Right lobe of liver (tissue), 4 donors: ENCODE data around the gene PTTG1.

Experiments used
- POLR2A ChIP-seq: fragments of 450-650 bp; IDR thresholded peaks from one replicate; pipeline ENCODE4 v1.6.1; 2017; ENCODE audit warnings: antibody characterized with exemption, mild to moderate bottlenecking
- TF ChIP-seq, protein P1 (sequence below), 4 donors: fragments of 200-600 bp in 3 of 4; fragments of 450-650 bp in 1 of 4; IDR thresholded peaks; one replicate each; pipeline versions ENCODE4 v1.5.1 to v1.8.0; 2016 to 2022; ENCODE audit warnings: antibody characterized with exemption in 4 of 4, mild to moderate bottlenecking in 2 of 4
- donor health status: DM: no; HTN: no; CAD: no.
- donor health status: DM: no; HTN: no; CAD: no.
- donor health status: DM: no; HTN: yes; CAD: no.

DNA sequence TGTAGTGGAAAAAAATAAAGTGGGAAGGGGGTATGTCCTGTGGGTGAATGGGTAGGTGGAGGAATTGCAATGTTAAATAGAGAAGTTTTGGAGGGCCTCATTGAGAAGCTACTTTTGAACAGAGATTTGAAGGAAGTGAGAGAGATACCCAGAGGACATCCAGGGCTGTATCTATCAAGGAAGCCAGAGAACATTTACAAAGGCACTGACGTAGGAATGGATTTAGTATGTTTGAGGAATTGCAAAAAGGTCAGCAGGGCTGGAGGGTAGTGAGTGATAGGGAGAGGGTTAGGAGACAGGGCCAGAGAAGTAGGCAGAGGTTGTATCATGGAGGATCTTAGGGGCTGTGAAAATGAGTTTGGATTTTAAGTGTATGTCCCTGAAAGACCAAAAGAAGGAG, 13.9 kb downstream of the PTTG1 start:
- TF ChIP-seq, protein P1, sequence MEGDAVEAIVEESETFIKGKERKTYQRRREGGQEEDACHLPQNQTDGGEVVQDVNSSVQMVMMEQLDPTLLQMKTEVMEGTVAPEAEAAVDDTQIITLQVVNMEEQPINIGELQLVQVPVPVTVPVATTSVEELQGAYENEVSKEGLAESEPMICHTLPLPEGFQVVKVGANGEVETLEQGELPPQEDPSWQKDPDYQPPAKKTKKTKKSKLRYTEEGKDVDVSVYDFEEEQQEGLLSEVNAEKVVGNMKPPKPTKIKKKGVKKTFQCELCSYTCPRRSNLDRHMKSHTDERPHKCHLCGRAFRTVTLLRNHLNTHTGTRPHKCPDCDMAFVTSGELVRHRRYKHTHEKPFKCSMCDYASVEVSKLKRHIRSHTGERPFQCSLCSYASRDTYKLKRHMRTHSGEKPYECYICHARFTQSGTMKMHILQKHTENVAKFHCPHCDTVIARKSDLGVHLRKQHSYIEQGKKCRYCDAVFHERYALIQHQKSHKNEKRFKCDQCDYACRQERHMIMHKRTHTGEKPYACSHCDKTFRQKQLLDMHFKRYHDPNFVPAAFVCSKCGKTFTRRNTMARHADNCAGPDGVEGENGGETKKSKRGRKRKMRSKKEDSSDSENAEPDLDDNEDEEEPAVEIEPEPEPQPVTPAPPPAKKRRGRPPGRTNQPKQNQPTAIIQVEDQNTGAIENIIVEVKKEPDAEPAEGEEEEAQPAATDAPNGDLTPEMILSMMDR (IDR thresholded peaks at IDR 0.05): no peak
- TF ChIP-seq POLR2A: no peak
